Endothelial cell of umbilical vein (primary cell): Measurements from ENCODE around the gene SORCS2.

Source experiments
- CTCF ChIP-seq, 2 donors: IDR thresholded peaks; 1 replicate in 1 of 2; 2 replicates in 1 of 2; pipeline ENCODE4 v1.5.1; 2011; ENCODE audit warnings: low read length in 2 of 2, mild to moderate bottlenecking in 2 of 2, moderate library complexity in 2 of 2, control low read depth in 1 of 2, inconsistent platforms in 1 of 2, low read depth in 1 of 2; ENCODE audit not compliant: insufficient read depth in 1 of 2; ENCODE audit errors: extremely low read depth in 1 of 2
- EZH2 ChIP-seq: IDR thresholded peaks from 2 replicates; pipeline ENCODE4 v1.6.1; 2012; ENCODE audit warnings: borderline replicate concordance, low read depth, mild to moderate bottlenecking, moderate library complexity, low read length, inconsistent platforms; ENCODE audit not compliant: severe bottlenecking
- JUN ChIP-seq: IDR thresholded peaks from 2 replicates; pipeline ENCODE4 v1.6.1; 2011; ENCODE audit warnings: borderline replicate concordance, low read depth; ENCODE audit not compliant: insufficient read length, insufficient read depth
- POLR2A ChIP-seq: IDR thresholded peaks from 2 replicates; pipeline ENCODE4 v1.6.1; 2012; ENCODE audit warnings: low read depth, mild to moderate bottlenecking, control low read depth, low read length

GRCh38 chr4:7552466-7552865 lies 360.1 kb downstream of the SORCS2 start:
- no peak for TF ChIP-seq CTCF (IDR thresholded peaks at IDR 0.05; ENCODE audit: extremely low read depth in 1 of 2, insufficient read depth in 1 of 2, low read depth in 1 of 2, low read length in 2 of 2)
- no peak for TF ChIP-seq EZH2
- TF ChIP-seq POLR2A: no peak
- no peak for TF ChIP-seq JUN
